ENCODE measurements around the gene OR51Q1.

GRCh38 chr11:5390210-5390609 lies 31.7 kb upstream of the OR51Q1 start:
- TF ChIP-seq, protein P1, sequence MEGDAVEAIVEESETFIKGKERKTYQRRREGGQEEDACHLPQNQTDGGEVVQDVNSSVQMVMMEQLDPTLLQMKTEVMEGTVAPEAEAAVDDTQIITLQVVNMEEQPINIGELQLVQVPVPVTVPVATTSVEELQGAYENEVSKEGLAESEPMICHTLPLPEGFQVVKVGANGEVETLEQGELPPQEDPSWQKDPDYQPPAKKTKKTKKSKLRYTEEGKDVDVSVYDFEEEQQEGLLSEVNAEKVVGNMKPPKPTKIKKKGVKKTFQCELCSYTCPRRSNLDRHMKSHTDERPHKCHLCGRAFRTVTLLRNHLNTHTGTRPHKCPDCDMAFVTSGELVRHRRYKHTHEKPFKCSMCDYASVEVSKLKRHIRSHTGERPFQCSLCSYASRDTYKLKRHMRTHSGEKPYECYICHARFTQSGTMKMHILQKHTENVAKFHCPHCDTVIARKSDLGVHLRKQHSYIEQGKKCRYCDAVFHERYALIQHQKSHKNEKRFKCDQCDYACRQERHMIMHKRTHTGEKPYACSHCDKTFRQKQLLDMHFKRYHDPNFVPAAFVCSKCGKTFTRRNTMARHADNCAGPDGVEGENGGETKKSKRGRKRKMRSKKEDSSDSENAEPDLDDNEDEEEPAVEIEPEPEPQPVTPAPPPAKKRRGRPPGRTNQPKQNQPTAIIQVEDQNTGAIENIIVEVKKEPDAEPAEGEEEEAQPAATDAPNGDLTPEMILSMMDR (IDR thresholded peaks at IDR 0.05; ENCODE audit: low read depth, low read length): peak; percentile 20; the same call in 1 of the 2 replicates
- no peak for TF ChIP-seq EZH2phosphoT487 (IDR thresholded peaks at IDR 0.05; ENCODE audit: low read depth)
